Raji (cell line): Measurements from ENCODE around the gene TANGO2.
A peak's percentile ranks its signal among the peaks of the same experiment; 100 is the strongest.

Experiments
- POLR2A ChIP-seq: IDR thresholded peaks from 2 replicates; pipeline ENCODE4 v1.6.1; 2011; ENCODE audit warnings: low read depth, low read length, control low read depth; ENCODE audit not compliant: insufficient read depth

The TANGO2 gene

GRCh38 chr22:20014526-20015186 lies 6.3 kb upstream of the TANGO2 start:
- TF ChIP-seq POLR2A = no peak

GRCh38 chr22:20015187-20015625 lies 5.7 kb upstream of the TANGO2 start:
- no peak for TF ChIP-seq POLR2A

GRCh38 chr22:20015971-20016733 lies 4.8 kb upstream of the TANGO2 start:
- no peak for TF ChIP-seq POLR2A

- peak; percentile 41; the same call in 1 of the 2 replicates for TF ChIP-seq POLR2A
Measured at GRCh38 chr22:20016734-20017621, 3.9 kb upstream of the TANGO2 start, which contains the start of gene ARVCF. Gene ARVCF (minus strand): TSS chr22:20016823. CDS start chr22:19990794, 26,029 bp downstream.

GRCh38 chr22:20017622-20017958 lies 3.3 kb upstream of the TANGO2 start:
- TF ChIP-seq POLR2A = no peak

GRCh38 chr22:20018001-20018400 lies 2.9 kb upstream of the TANGO2 start:
- no peak for TF ChIP-seq POLR2A

- TF ChIP-seq POLR2A = no peak
Measured at GRCh38 chr22:20019661-20020532, 1.0 kb upstream of the TANGO2 start.

- no peak for TF ChIP-seq POLR2A
Measured at GRCh38 chr22:20021196-20022181, 579 bp downstream of the TANGO2 start.

GRCh38 chr22:20022231-20022977 lies 1.5 kb downstream of the TANGO2 start:
- no peak for TF ChIP-seq POLR2A

- no peak for TF ChIP-seq POLR2A
Measured at GRCh38 chr22:20022978-20023613, 2.2 kb downstream of the TANGO2 start.

- no peak for TF ChIP-seq POLR2A
Measured at GRCh38 chr22:20024225-20024624, 3.3 kb downstream of the TANGO2 start.
